NB4 (cell line): Measurements from ENCODE around the gene PRKG1.
"Not testable (repeated sequence)": the region's sequence is repeated elsewhere in the genome, so short reads cannot be mapped to it uniquely, and the experiment has no call there.

Source experiments
- DNase-seq: peaks from one replicate; pipeline ENCODE4 v3.0.0; 2010; ENCODE audit warnings: low read depth
- H3K4me3 ChIP-seq: one replicate; pipeline ENCODE4 v1.5.1; 2011; ENCODE audit warnings: mild to moderate bottlenecking, low read depth, low read length, moderate library complexity
- MYC ChIP-seq: IDR thresholded peaks from 2 replicates; pipeline ENCODE4 v1.6.1; 2011; ENCODE audit warnings: low read depth, low read length
- POLR2A ChIP-seq: IDR thresholded peaks from 2 replicates; pipeline ENCODE4 v1.6.1; 2011; ENCODE audit warnings: mild to moderate bottlenecking; ENCODE audit not compliant: insufficient read length; ENCODE audit errors: extremely low read depth
- TF ChIP-seq, protein P1 (sequence below): IDR thresholded peaks from one replicate; pipeline ENCODE4 v1.5.1; 2012; ENCODE audit warnings: low read depth, low read length
- TF ChIP-seq, protein P2 (sequence below): IDR thresholded peaks from 2 replicates; pipeline ENCODE4 v1.6.1; 2011; ENCODE audit warnings: low read depth, low read length

Gene PRKG1

DNA sequence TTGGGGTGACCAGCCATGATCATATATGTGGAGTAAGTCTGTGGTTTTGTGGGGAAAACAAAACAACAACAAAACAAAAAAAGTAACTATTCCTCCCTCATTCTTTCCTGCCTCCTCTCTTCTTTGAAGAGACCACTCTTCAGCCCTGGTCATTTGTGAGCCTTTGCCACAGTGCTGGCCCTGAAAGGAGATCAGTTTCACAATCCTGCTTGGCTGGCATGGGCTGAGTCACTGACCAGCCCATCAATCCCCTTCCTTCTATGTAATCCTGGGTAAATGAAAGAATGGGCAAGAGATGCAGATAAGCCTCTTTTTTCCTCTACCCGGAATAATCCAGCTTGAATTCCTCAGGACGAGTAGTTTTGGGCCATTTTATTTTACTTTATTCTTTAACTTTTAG lies 611.5 kb downstream of the PRKG1 start:
- H3K4me3 ChIP-seq: no peak overlapping the region
- TF ChIP-seq POLR2A: no peak
- TF ChIP-seq, protein P1, sequence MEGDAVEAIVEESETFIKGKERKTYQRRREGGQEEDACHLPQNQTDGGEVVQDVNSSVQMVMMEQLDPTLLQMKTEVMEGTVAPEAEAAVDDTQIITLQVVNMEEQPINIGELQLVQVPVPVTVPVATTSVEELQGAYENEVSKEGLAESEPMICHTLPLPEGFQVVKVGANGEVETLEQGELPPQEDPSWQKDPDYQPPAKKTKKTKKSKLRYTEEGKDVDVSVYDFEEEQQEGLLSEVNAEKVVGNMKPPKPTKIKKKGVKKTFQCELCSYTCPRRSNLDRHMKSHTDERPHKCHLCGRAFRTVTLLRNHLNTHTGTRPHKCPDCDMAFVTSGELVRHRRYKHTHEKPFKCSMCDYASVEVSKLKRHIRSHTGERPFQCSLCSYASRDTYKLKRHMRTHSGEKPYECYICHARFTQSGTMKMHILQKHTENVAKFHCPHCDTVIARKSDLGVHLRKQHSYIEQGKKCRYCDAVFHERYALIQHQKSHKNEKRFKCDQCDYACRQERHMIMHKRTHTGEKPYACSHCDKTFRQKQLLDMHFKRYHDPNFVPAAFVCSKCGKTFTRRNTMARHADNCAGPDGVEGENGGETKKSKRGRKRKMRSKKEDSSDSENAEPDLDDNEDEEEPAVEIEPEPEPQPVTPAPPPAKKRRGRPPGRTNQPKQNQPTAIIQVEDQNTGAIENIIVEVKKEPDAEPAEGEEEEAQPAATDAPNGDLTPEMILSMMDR: no peak
- TF ChIP-seq MYC: no peak
- TF ChIP-seq, protein P2, sequence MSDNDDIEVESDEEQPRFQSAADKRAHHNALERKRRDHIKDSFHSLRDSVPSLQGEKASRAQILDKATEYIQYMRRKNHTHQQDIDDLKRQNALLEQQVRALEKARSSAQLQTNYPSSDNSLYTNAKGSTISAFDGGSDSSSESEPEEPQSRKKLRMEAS: no peak
- no peak for DNase-seq

DNA sequence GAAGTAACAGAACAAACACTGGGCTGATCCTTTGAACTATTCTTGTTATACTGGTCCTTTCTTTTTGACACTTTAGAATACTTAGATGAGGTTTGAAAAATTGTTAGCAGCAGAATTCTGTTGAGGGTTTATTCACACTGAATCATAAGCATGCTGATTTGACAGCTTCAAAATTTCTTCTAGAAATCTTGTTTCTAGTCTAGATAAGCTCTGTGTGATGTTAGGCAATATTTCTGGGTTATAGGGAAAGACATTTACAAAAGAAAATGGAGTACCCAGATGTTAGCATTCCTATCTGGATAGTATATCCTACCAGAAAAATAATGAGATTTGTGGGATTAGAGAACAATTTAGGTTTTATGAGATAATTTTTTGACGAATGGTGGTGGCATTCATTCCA lies 613.0 kb downstream of the PRKG1 start:
- DNase-seq: no peak
- TF ChIP-seq POLR2A (no peak), MYC (no peak)
- TF ChIP-seq, protein P1: no peak
- TF ChIP-seq, protein P2: no peak
- no peak overlapping the region for H3K4me3 ChIP-seq

DNA sequence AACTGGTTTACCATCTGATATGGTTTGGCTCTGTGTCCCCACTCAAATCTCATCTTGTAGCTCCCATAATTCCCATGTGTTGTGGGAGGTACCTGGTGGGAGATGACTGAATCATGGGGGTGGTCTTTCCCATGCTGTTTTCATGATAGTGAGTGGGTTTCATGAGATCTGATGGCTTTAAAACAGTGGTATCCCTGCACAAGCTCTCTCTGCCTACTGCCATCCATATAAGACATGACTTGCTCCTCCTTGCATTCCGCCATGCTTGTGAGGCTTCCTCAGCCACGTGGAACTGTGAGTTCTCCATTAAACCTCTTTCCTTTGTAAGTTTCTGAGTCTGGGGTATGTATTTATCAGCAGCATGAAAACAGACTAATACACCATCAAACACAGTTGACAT lies 614.5 kb downstream of the PRKG1 start:
- not testable (repeated sequence) for DNase-seq, H3K4me3 ChIP-seq

DNA sequence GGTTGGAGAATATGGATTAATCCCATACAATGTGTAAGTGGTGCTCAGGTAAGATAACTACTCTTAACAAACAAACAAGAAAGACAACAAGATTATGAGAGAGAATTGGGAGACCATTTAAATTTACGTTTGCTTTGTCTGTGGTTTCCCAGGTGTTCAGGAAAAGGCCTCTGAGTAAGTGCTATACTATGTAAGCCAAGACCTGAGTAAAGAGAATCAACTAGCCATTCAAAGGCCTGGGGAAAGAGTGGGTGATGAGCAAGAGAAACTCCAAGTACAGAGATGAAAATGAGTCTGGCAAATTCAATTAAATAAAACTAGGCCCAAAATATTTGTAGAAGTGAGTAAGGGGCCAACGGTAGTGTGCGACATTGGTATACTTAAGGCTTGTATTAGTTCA lies 615.2 kb downstream of the PRKG1 start:
- TF ChIP-seq, protein P1: no peak
- TF ChIP-seq, protein P2: no peak
- TF ChIP-seq POLR2A (no peak), MYC (no peak)
- DNase-seq: no peak
- no peak overlapping the region for H3K4me3 ChIP-seq

DNA sequence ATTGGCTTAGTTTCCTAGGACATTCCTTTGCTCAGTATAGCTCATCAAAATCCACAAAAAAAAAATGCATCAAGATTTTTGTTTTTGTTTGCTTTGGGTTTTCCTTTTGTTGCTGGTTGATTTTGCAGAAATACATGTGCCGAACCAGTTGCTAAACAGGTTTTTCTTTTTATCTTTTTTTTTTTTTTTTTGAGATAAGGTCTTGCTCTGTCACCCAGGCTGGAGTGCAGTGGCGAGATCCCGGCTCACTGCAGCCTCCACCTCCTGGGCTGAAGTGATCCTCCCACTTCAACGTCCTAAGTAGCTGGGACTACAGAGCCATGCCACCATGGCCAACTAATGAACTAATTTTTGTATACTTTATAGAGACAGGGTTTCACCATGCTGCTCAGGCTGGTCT lies 616.8 kb downstream of the PRKG1 start:
- TF ChIP-seq, protein P2: no peak
- TF ChIP-seq POLR2A: no peak
- TF ChIP-seq, protein P1: no peak
- TF ChIP-seq MYC: no peak
- H3K4me3 ChIP-seq: no peak overlapping the region
- DNase-seq: no peak

DNA sequence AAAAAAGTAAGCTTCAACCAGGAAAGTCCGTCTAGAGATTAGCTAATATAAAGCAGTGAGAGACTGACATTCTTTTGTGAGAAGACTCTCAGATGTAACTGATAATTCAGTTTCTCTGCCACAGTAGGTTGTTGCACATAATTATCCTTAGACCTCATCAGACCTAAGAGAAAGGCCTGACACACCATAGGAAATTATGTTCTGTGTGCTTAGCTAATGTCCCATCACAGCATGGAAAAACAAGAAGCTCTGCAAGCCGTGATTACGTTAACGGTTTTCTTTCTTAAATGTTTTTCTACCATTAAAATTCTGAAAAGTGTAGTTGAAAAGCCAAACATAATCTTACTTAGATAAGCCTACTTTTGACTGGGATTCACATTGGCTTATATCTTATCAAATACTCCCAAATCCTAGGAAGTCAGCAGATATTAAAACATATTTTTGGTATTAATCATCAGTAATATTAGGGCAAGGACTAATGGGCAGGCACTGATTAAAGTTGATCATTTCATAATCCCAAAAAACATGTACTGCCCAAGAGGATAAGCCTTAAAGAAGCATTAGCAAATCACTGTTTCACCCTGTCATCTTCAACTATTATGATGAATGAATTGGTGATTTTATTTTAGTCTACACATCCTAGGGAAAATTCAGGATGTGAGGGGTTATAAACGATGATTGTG lies 619.9 kb downstream of the PRKG1 start:
- no peak for DNase-seq
- TF ChIP-seq MYC (no peak), POLR2A (no peak)
- TF ChIP-seq, protein P2: no peak
- TF ChIP-seq, protein P1: no peak
- no peak overlapping the region for H3K4me3 ChIP-seq
